NOMO-1 treated with dmso at 0.1 percent for 144 hours (cell line): Measurements from ENCODE around the gene ZNF32.
"Not testable (repeated sequence)": the region's sequence is repeated elsewhere in the genome, so short reads cannot be mapped to it uniquely, and the experiment has no call there.

Experiments
- DNase-seq: peaks from one replicate; lab custom pipeline; 2025; ENCODE audit not compliant: unreplicated experiment; lab: John Stamatoyannopoulos, UW

Gene ZNF32

GRCh38 chr10:43635816-43636215 is 12.9 kb downstream of the ZNF32 start:
- DNase-seq: not testable (repeated sequence)

GRCh38 chr10:43628956-43629355 is 19.7 kb downstream of the ZNF32 start:
- no peak for DNase-seq

GRCh38 chr10:43627942-43628341 is 20.7 kb downstream of the ZNF32 start:
- DNase-seq: no peak

- no peak for DNase-seq
Measured at GRCh38 chr10:43623351-43623750, 25.3 kb downstream of the ZNF32 start.

GRCh38 chr10:43622038-43622437 is 26.6 kb downstream of the ZNF32 start:
- DNase-seq: no peak

- DNase-seq: no peak
Measured at GRCh38 chr10:43619368-43619767, 29.3 kb downstream of the ZNF32 start.

GRCh38 chr10:43616697-43617370 is 31.8 kb downstream of the ZNF32 start:
- DNase-seq: no peak

GRCh38 chr10:43610636-43611035 is 38.0 kb downstream of the ZNF32 start:
- DNase-seq: no peak

- no peak for DNase-seq
Measured at GRCh38 chr10:43607199-43607573, 41.5 kb downstream of the ZNF32 start.

GRCh38 chr10:43606323-43607198 is 42.1 kb downstream of the ZNF32 start, which contains the start of gene ZNF485:
Gene ZNF485, plus strand, starts transcription at chr10:43606438. Its CDS starts 613 bp downstream, at chr10:43607051.
- DNase-seq: peak; percentile 41

GRCh38 chr10:43605850-43606322 is 42.8 kb downstream of the ZNF32 start:
- no peak for DNase-seq

- DNase-seq: not testable (repeated sequence)
Measured at GRCh38 chr10:43601576-43601975, 47.1 kb downstream of the ZNF32 start.

GRCh38 chr10:43599333-43599732 is 49.3 kb downstream of the ZNF32 start:
- no peak for DNase-seq

- DNase-seq: no peak
Measured at GRCh38 chr10:43598446-43598845, 50.2 kb downstream of the ZNF32 start.

GRCh38 chr10:43596546-43596945 is 52.1 kb downstream of the ZNF32 start:
- peak; percentile 17 for DNase-seq

GRCh38 chr10:43595739-43596298 is 52.9 kb downstream of the ZNF32 start:
- peak; percentile 54 for DNase-seq

- DNase-seq: no peak
Measured at GRCh38 chr10:43594944-43595589, 53.6 kb downstream of the ZNF32 start.
